AG20443 (cell line): ENCODE data around the gene MAPK14.
"Not testable (repeated sequence)": the region's sequence is repeated elsewhere in the genome, so short reads cannot be mapped to it uniquely, and the experiment has no call there.

Experiments used
- DNase-seq: peaks from one replicate; pipeline ENCODE4 v3.0.0; 2012; ENCODE audit warnings: low spot score, mixed read lengths

Gene MAPK14

GRCh38 chr6:36027501-36028087 lies at the start of gene MAPK14:
Gene MAPK14, plus strand, starts transcription at chr6:36027808. Its CDS starts 350 bp downstream, at chr6:36028158.
- DNase-seq: peak; percentile 96

GRCh38 chr6:35980126-35980525 lies 47.5 kb upstream of the MAPK14 start:
- not testable (repeated sequence) for DNase-seq

GRCh38 chr6:35980991-35981645 lies 46.5 kb upstream of the MAPK14 start:
- DNase-seq: no peak

GRCh38 chr6:35984701-35985100 lies 42.9 kb upstream of the MAPK14 start:
- no peak for DNase-seq

GRCh38 chr6:35988047-35988446 lies 39.6 kb upstream of the MAPK14 start:
- DNase-seq: not testable (repeated sequence)

DNA sequence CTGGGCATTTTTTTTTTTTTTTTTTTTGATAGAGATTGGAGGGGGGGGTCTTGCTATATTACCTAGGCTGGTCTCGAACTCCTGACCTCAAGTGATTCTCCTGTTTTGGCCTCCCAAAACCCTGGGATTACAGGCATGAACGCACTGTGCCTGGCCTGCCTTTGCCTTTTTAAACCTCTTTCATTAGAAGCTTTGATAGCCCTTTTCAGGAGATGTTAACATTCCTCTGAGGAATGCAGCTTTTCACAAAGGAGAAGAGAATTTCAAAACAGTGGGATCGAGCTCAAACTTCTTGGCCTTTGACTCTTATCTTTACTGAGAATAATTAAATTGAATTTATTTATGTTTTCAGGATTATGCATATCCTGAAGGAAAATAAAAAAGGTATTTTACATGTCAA lies 34.5 kb upstream of the MAPK14 start:
- no peak for DNase-seq

DNA sequence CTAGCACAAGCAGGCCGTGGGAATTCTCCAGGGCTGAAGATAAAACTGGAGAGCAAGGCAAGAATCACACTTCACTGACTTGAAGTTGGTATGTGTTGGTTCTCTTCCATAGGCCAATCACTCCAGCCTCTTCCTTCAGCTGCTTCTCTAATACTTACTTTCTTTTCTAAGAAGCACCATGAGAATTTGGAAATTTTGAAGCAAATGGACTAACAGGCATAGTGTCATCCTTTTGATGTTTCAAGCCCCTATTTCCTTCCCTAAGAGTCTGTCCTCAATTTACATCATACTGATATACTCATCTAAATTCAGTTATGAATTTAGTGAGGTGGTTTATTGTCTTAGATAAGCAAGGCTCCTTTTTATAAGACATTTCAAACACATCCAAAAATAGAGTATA lies 27.2 kb upstream of the MAPK14 start:
- no peak for DNase-seq

- DNase-seq: no peak
Observed at GRCh38 chr6:36015666-36016065, 11.9 kb upstream of the MAPK14 start.

GRCh38 chr6:36018339-36018738 lies 9.3 kb upstream of the MAPK14 start:
- no peak for DNase-seq

DNA sequence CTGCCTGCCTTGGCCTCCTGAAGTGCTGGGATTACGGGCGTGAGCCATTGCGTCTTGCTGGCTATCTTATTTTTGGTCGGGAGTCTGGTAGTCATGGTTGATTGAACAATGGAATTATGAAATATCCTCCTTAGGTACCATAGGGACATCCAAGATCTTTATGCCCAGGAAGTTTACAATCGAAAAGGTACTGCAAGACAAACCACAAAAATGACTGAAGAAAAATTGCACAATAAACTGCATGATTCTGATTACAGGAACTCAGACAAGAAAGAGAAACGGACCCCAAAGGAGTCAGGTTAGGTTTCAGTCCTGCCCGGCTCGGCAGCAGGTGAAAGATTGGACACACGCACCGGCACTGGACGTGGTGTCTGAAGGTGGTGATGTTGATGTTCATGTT lies 8.4 kb upstream of the MAPK14 start:
- no peak for DNase-seq

DNA sequence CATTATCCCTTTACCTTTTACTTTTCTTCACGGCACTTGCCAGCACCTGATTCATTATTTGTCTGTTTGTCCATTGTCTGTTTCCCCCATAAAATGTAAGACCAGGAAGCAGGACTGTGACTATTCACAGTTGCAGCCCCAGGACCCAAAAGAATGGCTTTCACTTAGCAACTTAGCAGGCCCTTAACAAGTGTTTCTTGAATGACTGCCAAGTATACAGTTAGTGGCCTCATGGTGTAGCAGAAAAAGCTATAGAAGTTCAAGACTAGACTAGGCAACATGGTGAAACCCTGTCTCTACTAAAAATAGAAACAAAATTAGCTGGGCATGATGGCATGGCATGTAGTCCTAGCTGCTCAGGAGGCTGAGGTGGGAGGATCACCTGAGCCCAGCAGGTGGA lies 7.5 kb upstream of the MAPK14 start:
- no peak for DNase-seq

GRCh38 chr6:36023996-36024795 lies 3.4 kb upstream of the MAPK14 start, which contains the start of gene SLC26A8:
Gene SLC26A8, minus strand, starts transcription at chr6:36024641. Its CDS starts 4,934 bp downstream, at chr6:36019707.
- no peak for DNase-seq

GRCh38 chr6:36025260-36025931 lies 2.2 kb upstream of the MAPK14 start:
- DNase-seq: peak; percentile 34

DNA sequence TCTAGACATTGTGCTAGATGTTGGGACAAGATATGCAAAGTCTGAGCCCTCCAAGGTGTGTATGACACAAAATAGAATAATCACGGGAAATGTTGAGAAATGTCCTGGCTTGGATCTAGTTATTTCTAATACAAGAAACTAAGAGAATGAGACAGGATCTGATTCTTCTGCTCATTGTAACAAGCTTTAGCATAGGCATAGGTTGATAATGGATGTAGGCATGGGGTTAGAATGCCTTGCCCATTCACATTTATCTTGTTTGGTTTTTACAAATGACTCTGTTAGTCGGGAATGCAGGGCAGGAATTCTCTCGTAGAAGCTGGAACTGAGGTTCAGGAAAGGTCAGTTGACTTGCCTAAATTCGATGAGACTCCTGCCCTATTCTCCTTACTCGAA lies 1.7 kb upstream of the MAPK14 start:
- no peak for DNase-seq

DNA sequence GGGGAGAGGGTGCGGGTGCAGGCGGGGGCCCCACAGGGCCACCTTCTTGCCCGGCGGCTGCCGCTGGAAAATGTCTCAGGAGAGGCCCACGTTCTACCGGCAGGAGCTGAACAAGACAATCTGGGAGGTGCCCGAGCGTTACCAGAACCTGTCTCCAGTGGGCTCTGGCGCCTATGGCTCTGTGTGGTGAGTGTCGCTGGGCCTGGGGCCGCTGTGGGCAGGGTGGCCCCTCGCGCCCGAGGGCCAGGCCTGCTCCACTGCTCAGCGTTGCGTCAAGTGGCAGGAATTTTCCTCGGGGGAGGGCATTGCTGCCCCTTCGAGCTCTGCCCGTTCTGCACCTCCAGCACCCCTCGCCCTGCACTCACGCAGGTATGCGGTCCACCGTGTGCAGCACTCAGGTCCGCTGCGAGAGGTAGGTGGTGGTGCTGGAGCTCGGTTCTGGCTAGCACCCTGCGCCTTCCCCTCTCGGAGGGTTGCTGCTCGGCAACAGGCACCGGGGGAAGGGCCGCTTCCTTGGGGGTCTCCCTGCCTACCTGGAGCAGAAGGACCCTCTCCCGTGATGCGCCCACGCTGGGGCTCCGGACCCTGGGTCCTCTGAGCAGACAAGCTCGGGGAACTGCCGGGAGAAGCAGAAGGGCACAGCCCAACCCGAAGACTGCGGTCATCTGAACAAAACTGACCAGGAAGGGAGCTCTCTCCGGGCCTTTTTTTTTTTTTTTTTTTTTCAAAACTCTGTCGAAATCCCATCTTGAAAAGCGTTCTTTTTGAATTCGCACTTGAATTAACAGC lies 674 bp downstream of the MAPK14 start:
- peak; percentile 26 for DNase-seq

DNA sequence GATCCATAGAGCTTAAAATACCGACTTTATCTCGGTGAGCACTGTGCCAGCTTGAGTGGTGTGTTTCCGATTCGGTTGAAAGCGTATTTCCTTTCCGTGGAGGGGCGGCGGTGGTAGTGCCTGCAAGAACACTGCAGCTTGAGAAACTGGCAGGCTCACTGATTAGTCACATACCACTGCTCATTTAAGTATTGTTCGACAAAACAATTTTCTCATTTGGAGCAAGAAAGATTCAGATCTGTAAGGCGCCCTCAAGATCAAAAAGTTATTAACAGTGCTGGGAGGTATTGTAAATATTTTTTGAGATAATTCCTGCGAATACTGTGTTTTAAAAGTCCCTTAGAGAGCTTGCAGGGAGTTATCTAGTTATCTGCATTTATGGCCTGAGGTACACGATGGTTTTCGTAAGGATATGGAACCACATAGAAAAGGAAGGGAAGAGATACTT lies 1.3 kb downstream of the MAPK14 start:
- DNase-seq: peak; percentile 47

DNA sequence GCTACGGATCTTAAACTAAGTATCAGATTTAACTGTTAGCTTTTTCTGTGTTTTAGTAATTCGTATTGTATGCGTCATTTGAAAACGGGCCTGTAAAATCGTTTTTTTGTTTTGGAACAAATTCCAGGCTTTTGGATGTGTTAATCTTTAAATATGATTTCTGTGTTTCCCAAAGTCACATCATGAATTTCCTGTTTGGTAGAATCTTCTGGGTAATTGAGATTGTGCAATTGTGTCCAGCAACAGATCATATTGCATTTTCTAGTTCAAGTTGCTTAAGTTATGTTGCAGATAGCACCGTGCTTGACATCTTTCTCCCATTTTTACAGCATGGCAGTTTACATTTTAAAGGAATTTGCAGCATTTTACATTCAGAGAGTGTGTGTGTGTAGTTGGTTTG lies 1.9 kb downstream of the MAPK14 start:
- peak; percentile 56 for DNase-seq

GRCh38 chr6:36032261-36032660 lies 4.7 kb downstream of the MAPK14 start:
- DNase-seq: no peak

DNA sequence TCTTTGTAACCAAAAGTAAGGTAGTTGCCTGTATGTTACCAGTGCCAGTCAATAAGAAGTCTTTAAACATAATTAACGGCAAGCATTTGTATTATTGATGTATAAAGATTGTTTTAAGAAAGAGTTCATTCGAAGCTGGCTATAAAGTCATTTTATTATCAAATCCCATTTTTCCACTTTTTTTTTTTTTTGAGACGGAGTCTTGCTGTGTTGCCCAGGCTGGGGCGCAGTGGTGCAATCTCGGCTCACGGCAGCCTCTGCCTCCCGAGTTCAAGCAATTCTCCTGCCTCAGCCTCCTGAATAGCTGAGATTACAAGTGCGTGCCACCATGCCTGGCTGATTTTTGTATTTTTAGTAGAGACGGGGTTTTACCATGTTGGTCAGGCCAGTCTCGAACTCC lies 5.5 kb downstream of the MAPK14 start:
- DNase-seq: not testable (repeated sequence)

- no peak for DNase-seq
Observed at GRCh38 chr6:36033935-36034334, 6.3 kb downstream of the MAPK14 start.

DNA sequence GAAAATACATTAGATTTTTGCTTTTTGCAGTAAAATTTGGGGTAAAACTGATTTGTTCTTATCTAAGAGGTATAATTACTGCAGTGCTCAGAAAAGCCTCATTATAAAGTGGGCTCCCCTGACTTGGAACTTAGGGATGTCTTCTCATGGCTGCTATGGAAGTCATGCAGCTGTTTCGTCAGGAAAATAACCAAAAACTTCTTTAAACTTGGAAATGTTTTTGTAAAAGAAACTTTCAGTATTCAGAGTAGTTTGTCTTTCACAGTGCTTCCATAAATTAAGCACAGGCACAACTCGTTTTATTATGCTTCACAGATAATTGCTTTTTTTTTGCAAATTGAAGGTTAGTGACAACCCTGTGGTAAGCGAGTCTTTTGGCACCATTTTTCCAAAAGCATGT lies 6.8 kb downstream of the MAPK14 start:
- DNase-seq: no peak

GRCh38 chr6:36035225-36035624 lies 7.6 kb downstream of the MAPK14 start:
- no peak for DNase-seq
